Stimulated activated CD8-positive, alpha-beta memory T cell treated with anti-CD3 and anti-CD28 coated beads, Interleukin-15, amount 100 ng/mL, for 24 hours (primary cell): ENCODE measurements around the gene NUBP1.

Experiments used
- DNase-seq: peaks from one replicate; pipeline ENCODE4 v3.0.0-alpha.2; 2020; ENCODE audit warnings: low read depth

Gene NUBP1

DNA sequence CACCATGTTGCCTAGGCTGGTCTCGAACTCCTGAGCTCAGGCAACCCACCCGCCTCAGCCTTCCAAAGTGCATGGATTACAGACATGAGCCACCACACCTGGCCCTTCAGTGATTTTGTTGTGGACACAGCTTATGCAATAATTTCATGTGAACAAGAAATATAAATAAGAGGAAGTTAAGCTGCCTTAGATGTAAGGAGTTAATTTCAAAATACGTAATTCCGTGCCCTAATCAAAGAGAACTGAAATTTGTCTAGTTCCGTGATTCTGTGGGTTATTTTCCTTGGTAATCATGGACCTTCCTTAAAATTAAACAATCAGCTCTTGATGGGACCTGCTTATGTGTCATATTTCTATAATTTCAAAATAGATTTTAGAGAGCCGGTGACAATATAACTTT is 63.1 kb downstream of the NUBP1 start:
- no peak for DNase-seq

- DNase-seq, result no peak
Observed at GRCh38 chr16:10808218-10808617, 64.6 kb downstream of the NUBP1 start.

DNA sequence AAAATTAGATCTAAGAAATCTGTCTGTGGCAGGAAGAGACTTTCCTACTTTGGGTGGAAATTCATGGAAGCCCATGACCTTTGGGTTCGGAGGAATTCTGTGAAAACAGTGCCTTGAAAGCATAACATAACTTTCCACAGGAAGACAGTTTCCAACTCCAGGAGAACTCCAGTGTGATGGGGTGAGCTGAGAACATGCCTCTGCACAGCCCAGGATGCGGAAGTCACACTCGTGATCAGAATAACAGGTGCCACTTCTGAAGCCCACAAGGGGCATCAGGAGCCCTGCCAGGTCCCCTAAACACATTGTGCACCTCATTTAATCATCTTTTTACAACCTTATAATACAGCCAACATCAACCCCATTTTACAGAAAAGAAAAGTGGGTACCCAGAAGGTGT is 65.2 kb downstream of the NUBP1 start:
- no peak for DNase-seq

DNA sequence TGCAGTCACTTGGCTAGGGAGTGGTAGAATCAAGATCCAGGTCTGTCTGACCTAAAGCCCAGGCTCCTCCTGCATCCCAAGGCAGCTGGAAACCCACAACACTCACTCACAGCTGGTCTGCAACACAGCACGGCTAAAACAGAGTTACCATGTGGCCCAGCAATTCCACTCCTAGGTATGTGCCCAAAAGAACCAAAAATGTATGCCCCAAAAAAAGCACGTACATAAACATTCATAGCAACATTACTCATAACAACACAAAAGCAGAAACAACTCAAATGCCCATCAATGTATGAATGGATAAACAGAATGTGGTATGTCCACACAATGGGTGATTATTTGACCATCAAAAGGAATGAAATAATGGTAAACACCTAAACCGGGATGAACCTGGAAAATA is 66.1 kb downstream of the NUBP1 start:
- DNase-seq, result no peak

DNA sequence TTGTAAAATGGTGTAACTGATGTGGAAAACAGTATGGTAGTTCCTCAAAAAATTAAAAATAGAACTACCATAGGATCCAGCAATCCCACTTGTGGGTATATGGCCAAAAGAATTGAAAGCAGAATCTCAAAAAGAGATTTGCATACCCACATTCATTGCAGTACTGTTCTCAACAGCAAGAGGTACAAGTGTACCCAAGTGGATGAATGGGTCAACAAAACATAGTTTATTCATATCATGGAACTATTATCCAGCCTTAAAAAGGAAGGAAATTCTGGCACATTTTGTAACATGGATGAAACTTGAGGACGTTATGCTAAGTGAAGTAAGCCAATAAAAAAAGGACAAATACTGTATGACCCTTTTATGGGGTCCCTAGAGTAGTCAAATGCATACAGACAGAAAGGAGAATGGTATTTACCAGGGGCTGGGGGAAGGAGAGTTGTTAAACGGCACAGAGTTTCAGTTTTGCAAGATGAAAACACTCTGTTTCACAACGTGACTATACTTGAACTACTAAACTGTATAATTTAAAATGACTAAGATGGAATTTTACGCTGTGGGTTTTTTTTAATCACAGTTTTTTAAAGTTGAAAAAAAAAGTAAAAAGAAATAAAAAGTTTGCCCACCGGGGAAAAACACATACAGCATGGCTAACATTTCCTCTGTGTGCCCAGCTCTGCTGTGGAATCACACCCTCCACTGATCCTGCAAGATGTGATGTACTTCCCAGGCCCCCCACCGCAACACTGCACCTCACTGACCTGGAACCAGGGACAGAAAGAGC is 68.9 kb downstream of the NUBP1 start:
- no peak for DNase-seq

DNA sequence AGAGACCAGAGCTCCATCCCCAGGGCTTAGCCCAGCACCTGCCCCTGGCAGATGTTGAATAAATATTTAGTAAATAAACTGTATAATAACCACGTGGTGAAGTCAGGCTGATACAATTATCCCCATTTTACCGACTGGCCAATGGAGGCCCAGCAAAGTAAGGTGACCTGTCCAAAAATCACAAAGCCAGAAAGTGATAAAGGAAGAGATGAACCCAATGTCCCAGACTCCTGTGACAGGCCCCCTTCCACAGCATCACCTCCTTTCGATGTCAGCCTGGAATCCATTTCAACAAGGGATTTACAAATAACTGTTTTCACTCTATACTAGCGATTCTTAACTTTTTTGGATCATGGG is 69.4 kb downstream of the NUBP1 start:
- DNase-seq, result no peak

DNA sequence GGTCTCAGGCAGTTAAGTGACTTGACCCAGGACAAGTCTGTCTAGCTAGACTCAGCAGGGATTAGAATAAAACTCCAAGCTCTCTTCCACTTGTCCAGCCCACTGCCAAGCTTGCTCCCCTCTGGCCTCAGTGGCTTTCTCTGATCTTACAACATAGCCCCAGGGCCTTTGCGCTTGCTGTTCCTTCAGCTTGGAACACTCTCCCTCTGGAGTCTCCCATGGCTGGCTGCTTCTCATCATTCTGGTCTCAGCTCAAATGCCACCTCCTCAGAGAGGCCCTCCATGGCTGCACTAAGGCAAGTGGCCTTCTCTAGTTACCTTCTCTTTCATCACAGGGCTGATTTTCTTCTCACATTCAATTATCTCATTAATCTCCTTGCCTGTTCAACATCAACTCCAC is 73.9 kb downstream of the NUBP1 start:
- no peak for DNase-seq

DNA sequence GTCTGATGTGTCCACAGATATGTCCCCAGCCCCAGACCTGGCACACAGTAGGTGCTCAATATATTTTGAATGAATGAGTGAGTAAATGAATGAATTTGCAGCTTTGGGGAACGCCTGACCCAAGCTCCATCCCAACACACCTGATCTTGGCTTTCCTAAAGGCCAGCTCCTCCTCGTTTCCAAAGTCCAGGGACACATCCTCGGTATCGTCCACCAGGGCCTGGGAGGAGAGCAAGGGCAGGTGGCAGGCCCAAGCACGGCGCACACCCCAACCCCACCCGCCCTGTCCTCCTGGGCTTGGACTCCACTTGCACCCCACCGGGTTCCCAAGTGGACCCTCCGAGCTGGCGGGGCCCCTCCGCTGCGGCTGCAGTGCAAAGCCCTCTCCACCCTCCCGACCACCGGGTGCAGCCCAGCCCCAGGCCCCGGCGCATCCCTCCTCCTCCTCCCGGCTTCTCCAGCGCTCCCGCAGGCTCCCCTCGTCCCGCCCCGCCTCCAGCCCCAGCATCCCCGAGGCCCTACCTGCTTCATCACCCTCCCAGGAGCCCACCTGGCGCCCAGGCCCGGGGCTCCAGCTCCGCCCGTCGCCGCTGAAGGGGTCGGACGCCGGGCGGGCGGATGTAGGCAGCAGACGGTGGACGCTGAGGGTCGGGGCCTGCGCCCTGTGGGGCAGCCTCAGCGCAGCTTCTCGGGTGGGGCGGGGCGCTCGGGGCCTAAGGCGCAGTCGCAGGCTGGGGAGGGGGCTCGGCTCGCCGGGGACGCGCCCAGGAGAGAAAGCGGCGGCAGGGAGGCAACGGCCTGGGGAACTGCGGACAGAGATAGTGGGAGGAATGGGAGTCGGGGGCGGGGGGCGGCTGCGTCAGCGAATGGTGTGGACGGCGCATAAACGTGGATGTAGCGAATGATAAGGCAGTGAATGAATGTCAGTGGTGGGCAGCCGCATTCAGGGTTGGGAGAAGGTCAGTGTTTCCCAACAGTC is 74.6 kb downstream of the NUBP1 start, which contains the start of gene TVP23A:
TVP23A (minus strand) TSS at position 832 of the 979 bp plus-strand sequence; CDS start at position 531, 301 bp downstream.
- DNase-seq, result no peak
